HG03457 (cell line): ENCODE data around the gene EEF2KMT.
"Not testable (repeated sequence)": the region's sequence is repeated elsewhere in the genome, so short reads cannot be mapped to it uniquely, and the experiment has no call there.

Experiments
- ATAC-seq: cut with Tn5 transposase; IDR thresholded peaks from one replicate; pipeline ENCODE4 v1.9.1; 2021; ENCODE audit warnings: moderate number of reproducible peaks; ENCODE audit not compliant: unreplicated experiment

Gene EEF2KMT

GRCh38 chr16:5097470-5098220 is at the start of gene EEF2KMT:
TSS of gene EEF2KMT (minus strand) at chr16:5097795. CDS start at chr16:5097739, 56 bp downstream.
- peak; percentile 98 for ATAC-seq

GRCh38 chr16:5144621-5144956 is 47.0 kb upstream of the EEF2KMT start:
- ATAC-seq = not testable (repeated sequence)

- ATAC-seq = no peak
Observed at GRCh38 chr16:5143761-5144620, 46.4 kb upstream of the EEF2KMT start.

GRCh38 chr16:5140151-5140550 is 42.6 kb upstream of the EEF2KMT start:
- ATAC-seq = not testable (repeated sequence)

- ATAC-seq = not testable (repeated sequence)
Observed at GRCh38 chr16:5134739-5135452, 37.3 kb upstream of the EEF2KMT start.

GRCh38 chr16:5132915-5133600 is 35.5 kb upstream of the EEF2KMT start:
- ATAC-seq = not testable (repeated sequence)

GRCh38 chr16:5131467-5132004 is 33.9 kb upstream of the EEF2KMT start:
- not testable (repeated sequence) for ATAC-seq

- ATAC-seq = not testable (repeated sequence)
Observed at GRCh38 chr16:5117300-5118087, 19.9 kb upstream of the EEF2KMT start.

GRCh38 chr16:5116780-5117295 is 19.2 kb upstream of the EEF2KMT start:
- not testable (repeated sequence) for ATAC-seq

- ATAC-seq = not testable (repeated sequence)
Observed at GRCh38 chr16:5110933-5111332, 13.3 kb upstream of the EEF2KMT start.

GRCh38 chr16:5108505-5109158 is 11.0 kb upstream of the EEF2KMT start:
- ATAC-seq = no peak

GRCh38 chr16:5105039-5105438 is 7.4 kb upstream of the EEF2KMT start:
- not testable (repeated sequence) for ATAC-seq

GRCh38 chr16:5103296-5104032 is 5.9 kb upstream of the EEF2KMT start:
- not testable (repeated sequence) for ATAC-seq

- ATAC-seq = not testable (repeated sequence)
Observed at GRCh38 chr16:5099174-5099573, 1.6 kb upstream of the EEF2KMT start.

GRCh38 chr16:5098221-5099159 is 895 bp upstream of the EEF2KMT start:
- ATAC-seq = peak; percentile 43

- not testable (repeated sequence) for ATAC-seq
Observed at GRCh38 chr16:5097061-5097469, 530 bp downstream of the EEF2KMT start.

- not testable (repeated sequence) for ATAC-seq
Observed at GRCh38 chr16:5096437-5097060, 1.0 kb downstream of the EEF2KMT start.
